Measurements from ENCODE around the gene BCHE. TPM values are rescaled to one million over a fixed set of nuclear protein-coding genes. Genes with fewer than 3 reads are reported as not detected.

Gene BCHE
- total RNA-seq, 1 donor from 2014 or later, result 1.9 TPM

GRCh38 chr3:165778891-165779290, 58.3 kb downstream of the BCHE start:
- H3K27me3 Mint-ChIP-seq (ENCODE audit: low read depth), result peaks cover 1% of the 10 kb centered on the region
- no peaks in the 10 kb centered on the region for H3K36me3 Mint-ChIP-seq (ENCODE audit: low read depth)
- peaks cover 3% of the 10 kb centered on the region for H3K9me3 Mint-ChIP-seq (ENCODE audit: low read depth)
- no peak overlapping the region for H3K4me3 Mint-ChIP-seq (ENCODE audit: unreplicated experiment)
- H3K27ac Mint-ChIP-seq (ENCODE audit: unreplicated experiment), result no peak overlapping the region
- TF ChIP-seq CTCF (IDR thresholded peaks at IDR 0.05), result no peak
- no peaks in the 10 kb centered on the region for H3K4me1 Mint-ChIP-seq (ENCODE audit: low read depth)
- no peak for DNase-seq (ENCODE audit: low spot score)

- Mint-ChIP-seq H3K4me3 (ENCODE audit: unreplicated experiment) (no peak overlapping the region), H3K9me3 (ENCODE audit: low read depth) (peaks cover 3% of the 10 kb centered on the region), H3K27me3 (ENCODE audit: low read depth) (peaks cover 1% of the 10 kb centered on the region), H3K36me3 (ENCODE audit: low read depth) (no peaks in the 10 kb centered on the region), H3K4me1 (ENCODE audit: low read depth) (no peaks in the 10 kb centered on the region), H3K27ac (ENCODE audit: unreplicated experiment) (no peak overlapping the region)
- DNase-seq (ENCODE audit: low spot score), result no peak
- no peak for TF ChIP-seq CTCF (IDR thresholded peaks at IDR 0.05)
These were observed 58.8 kb downstream of the BCHE start for GRCh38 chr3:165778456-165778855.

GRCh38 chr3:165775824-165776223, 61.4 kb downstream of the BCHE start:
- Mint-ChIP-seq H3K4me1 (ENCODE audit: low read depth) (no peaks in the 10 kb centered on the region), H3K9me3 (ENCODE audit: low read depth) (peaks cover 3% of the 10 kb centered on the region), H3K27ac (ENCODE audit: unreplicated experiment) (no peak overlapping the region), H3K4me3 (ENCODE audit: unreplicated experiment) (no peak overlapping the region), H3K27me3 (ENCODE audit: low read depth) (peaks cover 1% of the 10 kb centered on the region), H3K36me3 (ENCODE audit: low read depth) (no peaks in the 10 kb centered on the region)
- TF ChIP-seq CTCF (IDR thresholded peaks at IDR 0.05), result no peak
- DNase-seq (ENCODE audit: low spot score), result no peak

- peaks cover under 1% of the 10 kb centered on the region for H3K27me3 Mint-ChIP-seq (ENCODE audit: low read depth)
- TF ChIP-seq CTCF (IDR thresholded peaks at IDR 0.05), result no peak
- no peak for DNase-seq (ENCODE audit: low spot score)
These were observed 66.4 kb downstream of the BCHE start for GRCh38 chr3:165770781-165771180.

GRCh38 chr3:165768680-165769079, 68.5 kb downstream of the BCHE start:
- Mint-ChIP-seq H3K27me3 (ENCODE audit: low read depth) (no peaks in the 10 kb centered on the region), H3K4me3 (ENCODE audit: unreplicated experiment) (no peak overlapping the region), H3K27ac (ENCODE audit: unreplicated experiment) (no peak overlapping the region), H3K36me3 (ENCODE audit: low read depth) (no peaks in the 10 kb centered on the region), H3K9me3 (ENCODE audit: low read depth) (peaks cover 19% of the 10 kb centered on the region), H3K4me1 (ENCODE audit: low read depth) (no peaks in the 10 kb centered on the region)
- DNase-seq (ENCODE audit: low spot score), result no peak
- no peak for TF ChIP-seq CTCF (IDR thresholded peaks at IDR 0.05)

More at GRCh38 chr3:165770781-165771180, 66.4 kb downstream of the BCHE start:
- Mint-ChIP-seq H3K9me3 (ENCODE audit: low read depth) (peaks cover under 1% of the 10 kb centered on the region), H3K36me3 (ENCODE audit: low read depth) (no peaks in the 10 kb centered on the region), H3K4me3 (ENCODE audit: unreplicated experiment) (no peak overlapping the region), H3K4me1 (ENCODE audit: low read depth) (no peaks in the 10 kb centered on the region), H3K27ac (ENCODE audit: unreplicated experiment) (no peak overlapping the region)
